ENCODE results near the gene PRKAG2.
A peak's percentile ranks its signal among the peaks of the same experiment; 100 is the strongest.

The PRKAG2 gene

DNA sequence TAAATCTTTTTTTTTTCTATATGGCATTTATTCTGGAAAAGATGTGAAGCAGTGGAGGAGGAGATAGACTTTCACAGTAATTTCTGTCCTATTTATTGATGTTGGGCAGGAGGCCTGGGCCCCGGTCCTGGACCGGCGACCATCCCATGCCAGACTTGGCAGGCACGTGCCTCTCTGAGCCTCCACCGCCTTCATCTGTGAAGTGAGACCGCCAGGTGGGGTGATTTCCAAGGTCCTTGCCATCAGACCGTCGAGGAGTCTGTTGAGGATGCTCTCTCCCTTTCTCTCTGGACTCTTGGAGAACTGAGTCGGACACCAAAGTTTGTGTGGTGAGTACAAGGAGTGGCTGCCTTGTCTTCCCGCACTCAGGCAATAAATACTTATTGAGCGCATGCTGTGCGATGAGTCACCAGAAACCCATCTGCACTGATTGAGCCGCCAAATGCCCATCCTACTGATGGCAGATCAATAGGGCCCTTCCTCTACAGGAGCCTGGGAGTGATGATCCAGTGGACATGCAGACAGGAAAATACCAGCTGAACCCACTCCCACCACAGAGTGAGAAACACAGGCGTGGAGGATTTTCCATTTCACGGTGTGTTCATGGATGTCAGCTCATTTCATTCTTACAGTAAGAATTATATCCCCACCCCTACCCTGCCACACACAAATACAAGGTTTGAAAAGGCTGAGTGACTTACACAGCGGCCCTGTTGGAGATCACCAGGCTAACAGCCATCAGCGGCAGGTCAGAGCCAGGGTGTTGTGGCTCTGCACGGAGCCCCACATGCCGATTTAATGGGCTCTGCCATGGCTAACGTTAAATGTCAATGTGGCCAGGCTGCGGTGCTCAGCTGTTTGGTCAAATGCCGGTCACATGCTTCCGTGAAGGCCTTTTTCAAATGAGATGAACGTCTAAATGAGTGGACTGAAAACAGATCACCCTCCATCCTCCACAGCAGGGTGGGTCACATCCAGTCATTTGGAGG is 11.5 kb upstream of the PRKAG2 start:
- no peak overlapping the region for H2AFZ ChIP-seq (ENCODE audit: low read depth, low read length)
- H3K4me3 ChIP-seq (ENCODE audit: low read length): no peak overlapping the region
- TF ChIP-seq, protein P1, sequence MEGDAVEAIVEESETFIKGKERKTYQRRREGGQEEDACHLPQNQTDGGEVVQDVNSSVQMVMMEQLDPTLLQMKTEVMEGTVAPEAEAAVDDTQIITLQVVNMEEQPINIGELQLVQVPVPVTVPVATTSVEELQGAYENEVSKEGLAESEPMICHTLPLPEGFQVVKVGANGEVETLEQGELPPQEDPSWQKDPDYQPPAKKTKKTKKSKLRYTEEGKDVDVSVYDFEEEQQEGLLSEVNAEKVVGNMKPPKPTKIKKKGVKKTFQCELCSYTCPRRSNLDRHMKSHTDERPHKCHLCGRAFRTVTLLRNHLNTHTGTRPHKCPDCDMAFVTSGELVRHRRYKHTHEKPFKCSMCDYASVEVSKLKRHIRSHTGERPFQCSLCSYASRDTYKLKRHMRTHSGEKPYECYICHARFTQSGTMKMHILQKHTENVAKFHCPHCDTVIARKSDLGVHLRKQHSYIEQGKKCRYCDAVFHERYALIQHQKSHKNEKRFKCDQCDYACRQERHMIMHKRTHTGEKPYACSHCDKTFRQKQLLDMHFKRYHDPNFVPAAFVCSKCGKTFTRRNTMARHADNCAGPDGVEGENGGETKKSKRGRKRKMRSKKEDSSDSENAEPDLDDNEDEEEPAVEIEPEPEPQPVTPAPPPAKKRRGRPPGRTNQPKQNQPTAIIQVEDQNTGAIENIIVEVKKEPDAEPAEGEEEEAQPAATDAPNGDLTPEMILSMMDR (IDR thresholded peaks at IDR 0.05; ENCODE audit: low read depth, low read length): no peak
- no peak for TF ChIP-seq EZH2phosphoT487 (IDR thresholded peaks at IDR 0.05; ENCODE audit: low read depth)
- no peak overlapping the region for H3K4me2 ChIP-seq (ENCODE audit: low read length)
- H3K36me3 ChIP-seq (replicated peaks; ENCODE audit: low read depth, low read length): no peaks in the 10 kb centered on the region
- peaks cover 14% of the 10 kb centered on the region for H3K4me1 ChIP-seq (ENCODE audit: low read length)
- no peak overlapping the region for H3K9ac ChIP-seq (ENCODE audit: low read length)
- H3K27me3 ChIP-seq (ENCODE audit: low read depth, low read length): peaks cover 62% of the 10 kb centered on the region
- H3K9me3 ChIP-seq (ENCODE audit: insufficient read depth, low read length): no peaks in the 10 kb centered on the region
- H3K79me2 ChIP-seq (ENCODE audit: low read length): no peaks in the 10 kb centered on the region
- H4K20me1 ChIP-seq (ENCODE audit: insufficient read depth, low read length): no peaks in the 10 kb centered on the region
- H3K27ac ChIP-seq (ENCODE audit: low read length): no peak overlapping the region

DNA sequence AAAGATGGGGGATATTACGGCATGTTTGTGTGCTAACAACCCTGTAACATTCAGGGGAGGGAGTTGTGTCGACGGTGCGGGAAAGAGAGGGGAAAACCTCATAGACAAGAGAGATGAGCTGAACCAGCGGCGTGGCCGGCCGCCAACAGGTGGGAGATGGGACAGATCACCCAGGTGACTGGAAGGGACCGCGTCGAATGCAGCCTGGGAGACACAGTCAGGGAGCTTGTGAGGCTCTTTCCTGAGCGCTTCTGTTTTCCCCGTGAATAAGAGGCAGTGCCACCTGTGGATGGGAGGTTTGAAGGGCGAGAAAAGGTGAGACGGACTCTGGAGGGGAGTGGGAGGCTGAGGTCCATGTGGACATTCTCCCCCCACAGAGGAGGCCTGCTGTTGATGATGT is 9.9 kb upstream of the PRKAG2 start:
- Histone ChIP-seq H3K9ac (ENCODE audit: low read length) (no peak overlapping the region), H4K20me1 (ENCODE audit: insufficient read depth, low read length) (no peaks in the 10 kb centered on the region), H3K27me3 (ENCODE audit: low read depth, low read length) (peaks cover 51% of the 10 kb centered on the region), H3K4me1 (ENCODE audit: low read length) (peaks cover 14% of the 10 kb centered on the region), H3K9me3 (ENCODE audit: insufficient read depth, low read length) (no peaks in the 10 kb centered on the region), H3K36me3 (replicated peaks; ENCODE audit: low read depth, low read length) (no peaks in the 10 kb centered on the region), H3K4me3 (ENCODE audit: low read length) (no peak overlapping the region), H2AFZ (ENCODE audit: low read depth, low read length) (no peak overlapping the region), H3K27ac (ENCODE audit: low read length) (no peak overlapping the region), H3K79me2 (ENCODE audit: low read length) (no peaks in the 10 kb centered on the region), H3K4me2 (ENCODE audit: low read length) (no peak overlapping the region)
- TF ChIP-seq, protein P1 (IDR thresholded peaks at IDR 0.05; ENCODE audit: low read depth, low read length): no peak
- no peak for TF ChIP-seq EZH2phosphoT487 (IDR thresholded peaks at IDR 0.05; ENCODE audit: low read depth)

DNA sequence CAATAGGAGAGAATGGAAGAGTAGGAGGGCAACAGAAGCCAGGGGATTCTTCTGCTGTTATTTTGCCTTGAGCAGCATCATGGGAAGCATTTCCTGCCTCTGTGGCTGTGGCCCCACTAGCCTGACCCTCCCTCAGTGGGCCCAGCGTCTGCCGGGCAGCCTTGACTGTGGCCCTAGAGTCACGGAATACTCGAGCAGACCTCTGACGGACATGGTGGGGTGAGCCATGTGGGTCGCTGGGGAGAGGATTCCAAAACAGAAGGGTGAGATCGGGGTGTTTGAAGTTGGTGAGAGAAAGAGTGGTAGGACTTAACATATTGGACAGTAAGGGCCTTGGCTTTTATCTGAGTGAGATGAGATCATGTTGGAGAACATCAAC is 8.3 kb upstream of the PRKAG2 start:
- Histone ChIP-seq H3K9me3 (ENCODE audit: insufficient read depth, low read length) (no peaks in the 10 kb centered on the region), H3K36me3 (replicated peaks; ENCODE audit: low read depth, low read length) (no peaks in the 10 kb centered on the region), H3K79me2 (ENCODE audit: low read length) (no peaks in the 10 kb centered on the region), H2AFZ (ENCODE audit: low read depth, low read length) (no peak overlapping the region), H3K4me1 (ENCODE audit: low read length) (peaks cover 14% of the 10 kb centered on the region), H3K9ac (ENCODE audit: low read length) (no peak overlapping the region), H3K4me2 (ENCODE audit: low read length) (peak overlapping the region; percentile 58), H3K27me3 (ENCODE audit: low read depth, low read length) (peaks cover 39% of the 10 kb centered on the region), H4K20me1 (ENCODE audit: insufficient read depth, low read length) (no peaks in the 10 kb centered on the region), H3K27ac (ENCODE audit: low read length) (no peak overlapping the region), H3K4me3 (ENCODE audit: low read length) (no peak overlapping the region)
- TF ChIP-seq, protein P1 (IDR thresholded peaks at IDR 0.05; ENCODE audit: low read depth, low read length): no peak
- TF ChIP-seq EZH2phosphoT487 (IDR thresholded peaks at IDR 0.05; ENCODE audit: low read depth): no peak

DNA sequence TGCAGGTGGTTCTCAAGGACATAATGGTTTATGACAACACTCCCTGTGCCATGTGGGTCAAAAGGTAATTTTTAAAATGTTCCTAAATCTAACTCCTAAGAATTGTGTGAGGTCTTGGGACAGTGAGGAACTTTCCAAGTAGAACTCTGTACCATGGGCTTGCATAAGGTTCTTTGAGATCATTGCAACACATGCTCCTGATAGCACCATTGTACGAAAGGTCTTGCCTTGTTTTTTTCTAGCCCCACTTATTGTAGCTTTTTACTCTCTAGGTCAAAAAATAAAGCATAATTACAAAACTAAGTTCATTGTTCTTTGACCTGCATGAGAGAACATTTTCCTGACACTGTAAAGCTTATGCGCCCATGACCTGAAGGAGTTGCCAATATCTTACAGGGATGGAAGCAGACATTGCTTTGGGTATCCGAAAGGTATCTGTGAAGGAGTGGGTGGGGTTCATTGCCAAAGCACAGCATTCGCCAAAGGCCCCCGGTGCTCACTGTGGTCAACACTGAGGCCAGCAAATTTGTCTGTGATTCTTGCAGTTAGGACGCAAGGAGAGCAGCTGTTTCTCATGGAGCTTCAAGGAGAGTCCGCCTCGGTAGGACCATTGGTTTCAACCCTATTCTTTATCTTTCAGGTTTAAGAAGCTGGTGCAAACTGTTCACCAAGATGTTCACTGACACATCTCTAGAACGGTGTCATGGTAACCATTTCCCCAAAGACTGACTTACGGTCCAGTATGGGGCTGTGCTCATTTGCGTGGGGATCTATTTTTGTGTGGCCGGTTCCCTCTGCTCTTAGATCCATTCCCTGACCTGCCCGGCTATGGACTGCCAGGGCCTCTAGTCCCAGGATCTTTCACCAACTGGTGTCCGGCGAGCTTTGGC is 7.6 kb upstream of the PRKAG2 start:
- Histone ChIP-seq H3K27ac (ENCODE audit: low read length) (no peak overlapping the region), H3K4me1 (ENCODE audit: low read length) (peaks cover 14% of the 10 kb centered on the region), H3K9ac (ENCODE audit: low read length) (no peak overlapping the region), H3K9me3 (ENCODE audit: insufficient read depth, low read length) (no peaks in the 10 kb centered on the region), H4K20me1 (ENCODE audit: insufficient read depth, low read length) (no peaks in the 10 kb centered on the region), H3K27me3 (ENCODE audit: low read depth, low read length) (peaks cover 33% of the 10 kb centered on the region), H3K4me2 (ENCODE audit: low read length) (peak overlapping the region; percentile 58), H3K79me2 (ENCODE audit: low read length) (no peaks in the 10 kb centered on the region), H2AFZ (ENCODE audit: low read depth, low read length) (no peak overlapping the region), H3K36me3 (replicated peaks; ENCODE audit: low read depth, low read length) (no peaks in the 10 kb centered on the region), H3K4me3 (ENCODE audit: low read length) (no peak overlapping the region; the same call in 1 of the 2 replicates)
- TF ChIP-seq, protein P1 (IDR thresholded peaks at IDR 0.05; ENCODE audit: low read depth, low read length): no peak
- TF ChIP-seq EZH2phosphoT487 (IDR thresholded peaks at IDR 0.05; ENCODE audit: low read depth): no peak
